GM23338 (cell line): ENCODE data around the gene POLR3A. TPM values are rescaled to one million over a fixed set of nuclear protein-coding genes. Genes with fewer than 3 reads are reported as not detected.

Source experiments
- ATAC-seq: fragments of 200-7000 bp; cut with Tn5 transposase; 3 replicates; pipeline ENCODE4 v1.9.1; 2020
- DNase-seq: peaks from one replicate; pipeline ENCODE4 v3.0.0-alpha.2; 2015; ENCODE audit warnings: low spot score
- H2AFZ ChIP-seq: fragments of 200-600 bp; sonication (generic); 2 replicates; pipeline ENCODE4 v1.8.0; 2016; ENCODE audit warnings: antibody characterized with exemption, mild to moderate bottlenecking, moderate library complexity
- H3F3A ChIP-seq: fragments of 200-600 bp; sonication (generic); replicated peaks from 2 replicates; pipeline ENCODE4 v1.8.0; 2017; ENCODE audit warnings: antibody characterized with exemption, mixed run types, low read depth
- H3K27ac ChIP-seq: fragments of 200-600 bp; sonication (generic); 2 replicates; pipeline ENCODE4 v1.6.1; 2016; ENCODE audit warnings: low read depth
- H3K27me3 ChIP-seq: fragments of 200-600 bp; sonication (generic); 2 replicates; pipeline ENCODE4 v1.8.0; 2016; ENCODE audit warnings: mild to moderate bottlenecking, mixed run types, moderate library complexity; ENCODE audit not compliant: insufficient read depth
- H3K36me3 ChIP-seq: fragments of 200-600 bp; sonication (generic); 2 replicates; pipeline ENCODE4 v1.8.0; 2016; ENCODE audit warnings: mild to moderate bottlenecking; ENCODE audit not compliant: insufficient read depth
- H3K4me1 ChIP-seq: fragments of 200-600 bp; sonication (generic); 2 replicates; pipeline ENCODE4 v1.8.0; 2016; ENCODE audit warnings: mild to moderate bottlenecking, moderate library complexity; ENCODE audit not compliant: insufficient read depth
- H3K4me2 ChIP-seq: fragments of 200-600 bp; sonication (generic); 2 replicates; pipeline ENCODE4 v1.7.1; 2017; ENCODE audit warnings: mixed run types
- H3K4me3 ChIP-seq: fragments of 200-600 bp; sonication (generic); 2 replicates; pipeline ENCODE4 v1.6.1; 2016; ENCODE audit warnings: mixed run types
- H3K79me2 ChIP-seq: fragments of 200-600 bp; sonication (generic); replicated peaks from 2 replicates; pipeline ENCODE4 v1.8.0; 2017; ENCODE audit warnings: mild to moderate bottlenecking; ENCODE audit not compliant: insufficient read depth
- H3K9me2 ChIP-seq: fragments of 200-600 bp; sonication (generic); 2 replicates; pipeline ENCODE4 v1.8.0; 2017; ENCODE audit not compliant: insufficient read depth
- H4K20me1 ChIP-seq: fragments of 200-600 bp; sonication (generic); replicated peaks from 2 replicates; pipeline ENCODE4 v1.8.0; 2017; ENCODE audit warnings: mild to moderate bottlenecking; ENCODE audit not compliant: insufficient read depth
- H3K27ac Mint-ChIP-seq: 2 replicates; pipeline ENCODE4 v1.8.0; 2020; ENCODE audit warnings: inconsistent platforms, mild to moderate bottlenecking, moderate library complexity, mixed read lengths
- H3K27me3 Mint-ChIP-seq: 3 replicates; pipeline ENCODE4 v1.8.0; 2022; ENCODE audit warnings: low read depth, mild to moderate bottlenecking, moderate library complexity, mixed read lengths, inconsistent platforms; ENCODE audit not compliant: insufficient read depth, poor library complexity
- H3K36me3 Mint-ChIP-seq: 3 replicates; pipeline ENCODE4 v1.8.0; 2021; ENCODE audit warnings: low read depth, mild to moderate bottlenecking, inconsistent platforms, moderate library complexity, mixed read lengths
- H3K4me1 Mint-ChIP-seq: 3 replicates; pipeline ENCODE4 v1.8.0; 2020; ENCODE audit warnings: mild to moderate bottlenecking, inconsistent platforms, mixed read lengths
- H3K4me3 Mint-ChIP-seq: 3 replicates; pipeline ENCODE4 v1.8.0; 2021; ENCODE audit warnings: moderate library complexity, mild to moderate bottlenecking, inconsistent platforms, mixed read lengths
- H3K9me3 Mint-ChIP-seq: 3 replicates; pipeline ENCODE4 v1.8.0; 2020; ENCODE audit warnings: moderate library complexity, mild to moderate bottlenecking, inconsistent platforms, mixed read lengths
- CREB1 ChIP-seq: fragments of 250-450 bp; sonication (Bioruptor Pico); IDR thresholded peaks from 2 replicates; pipeline ENCODE4 v1.5.0; 2020; ENCODE audit warnings: low read depth, mild to moderate bottlenecking, moderate library complexity
- EZH2 ChIP-seq: fragments of 200-600 bp; sonication (generic); IDR thresholded peaks from one replicate; pipeline ENCODE4 v1.8.0; 2017; ENCODE audit warnings: antibody characterized with exemption, mild to moderate bottlenecking, low read depth; ENCODE audit not compliant: unreplicated experiment
- EZH2phosphoT487 ChIP-seq: fragments of 200-600 bp; sonication (generic); IDR thresholded peaks from one replicate; pipeline ENCODE4 v1.8.1; 2018; ENCODE audit warnings: antibody characterized with exemption; ENCODE audit not compliant: unreplicated experiment
- JUNB ChIP-seq: IDR thresholded peaks from one replicate; pipeline ENCODE4 v1.6.1; 2016; ENCODE audit warnings: antibody characterized with exemption; ENCODE audit not compliant: unreplicated experiment
- NANOG ChIP-seq: IDR thresholded peaks from 2 replicates; pipeline ENCODE4 v1.6.1; 2016; ENCODE audit warnings: antibody characterized with exemption, borderline replicate concordance
- POLR2AphosphoS5 ChIP-seq: IDR thresholded peaks from 2 replicates; pipeline ENCODE4 v1.6.1; 2016; ENCODE audit warnings: antibody characterized with exemption, low read depth
- REST ChIP-seq: IDR thresholded peaks from one replicate; pipeline ENCODE4 v1.6.1; 2018; ENCODE audit warnings: antibody characterized with exemption; ENCODE audit not compliant: unreplicated experiment
- STAT1 ChIP-seq: IDR thresholded peaks from one replicate; pipeline ENCODE4 v1.6.1; 2016; ENCODE audit warnings: antibody characterized with exemption; ENCODE audit not compliant: unreplicated experiment
- ZNF114 ChIP-seq: fragments of 250-450 bp; sonication (Bioruptor Pico); IDR thresholded peaks from 2 replicates; pipeline ENCODE4 v1.5.0; 2020; ENCODE audit warnings: mild to moderate bottlenecking, moderate library complexity
- ZNF331 ChIP-seq: fragments of 250-450 bp; sonication (Bioruptor Pico); IDR thresholded peaks from 2 replicates; pipeline ENCODE4 v1.5.0; 2020; ENCODE audit warnings: low read depth, mild to moderate bottlenecking, moderate library complexity
- polyA plus RNA-seq: library from polyadenylated mRNA; unstranded; fragments of >200 nt; fragmentation: Nextera tagmentation; extraction: Ambion mirVana; gene quantifications from 2 replicates; pipeline ENCODE4 v1.2.1, GENCODE V29; 2016
- total RNA-seq: library from RNA; depleted of rRNA; stranded (reverse); fragments of >200 nt; shearing (Covaris generic); gene quantifications from 2 replicates; pipeline ENCODE4 v1.2.3, GENCODE V29; 2014
- TF ChIP-seq, protein P1 (sequence below): IDR thresholded peaks from 2 replicates; pipeline ENCODE4 v1.6.1; 2016; ENCODE audit warnings: antibody characterized with exemption
- TF ChIP-seq, protein P2 (sequence below), 2 experiments: fragments of 200-600 bp in 1 of 2; sonication (generic) in 1 of 2; conservative IDR thresholded peaks; 2 replicates each; pipeline versions ENCODE4 v1.5.1 to v1.6.1; 2016 to 2017; ENCODE audit warnings: antibody characterized with exemption in 2 of 2, low read depth in 2 of 2, mild to moderate bottlenecking in 2 of 2, moderate library complexity in 1 of 2
- TF ChIP-seq, protein P3 (sequence below): fragments of 250-450 bp; sonication (Bioruptor Pico); IDR thresholded peaks from 2 replicates; pipeline ENCODE4 v1.5.0; 2020; ENCODE audit warnings: mild to moderate bottlenecking, moderate library complexity

The POLR3A gene
- total and polyA plus RNA-seq, 2 experiments from 2014 or later = 11.6 to 35.5 TPM

DNA sequence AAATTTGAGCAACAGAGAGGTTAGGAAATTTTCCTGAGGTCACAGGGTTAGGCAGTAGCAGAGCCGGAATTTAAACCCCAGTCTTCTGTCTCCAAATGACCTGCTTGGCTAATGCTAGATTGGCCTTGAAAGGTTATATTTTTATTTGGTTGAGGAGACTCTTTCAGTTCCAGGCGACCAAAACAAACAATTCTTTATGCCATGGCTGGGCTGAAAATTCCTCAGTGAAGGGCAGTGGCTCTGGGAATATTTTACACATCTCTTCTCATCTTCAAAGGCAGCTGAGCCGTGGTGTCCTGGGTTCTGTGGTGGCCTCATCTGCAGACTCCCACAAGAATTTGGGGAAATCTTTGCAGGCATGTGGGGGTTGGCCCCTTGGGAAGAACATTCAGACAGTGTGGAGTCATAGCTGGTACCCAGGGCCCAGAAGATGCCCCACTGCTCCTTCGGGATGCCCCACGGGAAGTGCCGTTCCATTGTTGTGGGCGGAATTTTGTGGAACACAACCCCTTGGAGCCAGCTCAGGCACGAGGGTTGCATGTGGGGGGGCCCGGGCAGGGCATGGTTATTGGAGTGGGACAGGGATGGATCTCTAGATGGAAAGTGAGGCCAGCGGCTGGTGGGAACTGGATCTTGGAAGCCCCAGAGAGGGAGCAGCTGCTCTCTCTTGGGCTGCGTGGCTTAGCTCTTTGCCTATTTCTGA lies 37.6 kb upstream of the POLR3A start:
- H3F3A ChIP-seq = no peaks in the 10 kb centered on the region
- Mint-ChIP-seq H3K27ac (no peak overlapping the region), H3K4me3 (no peak overlapping the region), H3K27me3 (peaks cover 1% of the 10 kb centered on the region), H3K9me3 (no peaks in the 10 kb centered on the region), H3K36me3 (no peaks in the 10 kb centered on the region), H3K4me1 (peaks cover 5% of the 10 kb centered on the region)
- H3K36me3 ChIP-seq = no peaks in the 10 kb centered on the region
- TF ChIP-seq, protein P1, sequence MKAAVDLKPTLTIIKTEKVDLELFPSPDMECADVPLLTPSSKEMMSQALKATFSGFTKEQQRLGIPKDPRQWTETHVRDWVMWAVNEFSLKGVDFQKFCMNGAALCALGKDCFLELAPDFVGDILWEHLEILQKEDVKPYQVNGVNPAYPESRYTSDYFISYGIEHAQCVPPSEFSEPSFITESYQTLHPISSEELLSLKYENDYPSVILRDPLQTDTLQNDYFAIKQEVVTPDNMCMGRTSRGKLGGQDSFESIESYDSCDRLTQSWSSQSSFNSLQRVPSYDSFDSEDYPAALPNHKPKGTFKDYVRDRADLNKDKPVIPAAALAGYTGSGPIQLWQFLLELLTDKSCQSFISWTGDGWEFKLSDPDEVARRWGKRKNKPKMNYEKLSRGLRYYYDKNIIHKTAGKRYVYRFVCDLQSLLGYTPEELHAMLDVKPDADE = no peak
- no peak for TF ChIP-seq REST
- no peak for TF ChIP-seq EZH2phosphoT487
- no peak for TF ChIP-seq ZNF114
- no peak for TF ChIP-seq POLR2AphosphoS5
- no peak for TF ChIP-seq JUNB
- TF ChIP-seq, protein P2, sequence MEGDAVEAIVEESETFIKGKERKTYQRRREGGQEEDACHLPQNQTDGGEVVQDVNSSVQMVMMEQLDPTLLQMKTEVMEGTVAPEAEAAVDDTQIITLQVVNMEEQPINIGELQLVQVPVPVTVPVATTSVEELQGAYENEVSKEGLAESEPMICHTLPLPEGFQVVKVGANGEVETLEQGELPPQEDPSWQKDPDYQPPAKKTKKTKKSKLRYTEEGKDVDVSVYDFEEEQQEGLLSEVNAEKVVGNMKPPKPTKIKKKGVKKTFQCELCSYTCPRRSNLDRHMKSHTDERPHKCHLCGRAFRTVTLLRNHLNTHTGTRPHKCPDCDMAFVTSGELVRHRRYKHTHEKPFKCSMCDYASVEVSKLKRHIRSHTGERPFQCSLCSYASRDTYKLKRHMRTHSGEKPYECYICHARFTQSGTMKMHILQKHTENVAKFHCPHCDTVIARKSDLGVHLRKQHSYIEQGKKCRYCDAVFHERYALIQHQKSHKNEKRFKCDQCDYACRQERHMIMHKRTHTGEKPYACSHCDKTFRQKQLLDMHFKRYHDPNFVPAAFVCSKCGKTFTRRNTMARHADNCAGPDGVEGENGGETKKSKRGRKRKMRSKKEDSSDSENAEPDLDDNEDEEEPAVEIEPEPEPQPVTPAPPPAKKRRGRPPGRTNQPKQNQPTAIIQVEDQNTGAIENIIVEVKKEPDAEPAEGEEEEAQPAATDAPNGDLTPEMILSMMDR (conservative IDR thresholded peaks at IDR 0.05; ENCODE audit: low read depth in 2 of 2) = no peak
- no peak for TF ChIP-seq STAT1
- no peak for TF ChIP-seq EZH2
- TF ChIP-seq, protein P3, sequence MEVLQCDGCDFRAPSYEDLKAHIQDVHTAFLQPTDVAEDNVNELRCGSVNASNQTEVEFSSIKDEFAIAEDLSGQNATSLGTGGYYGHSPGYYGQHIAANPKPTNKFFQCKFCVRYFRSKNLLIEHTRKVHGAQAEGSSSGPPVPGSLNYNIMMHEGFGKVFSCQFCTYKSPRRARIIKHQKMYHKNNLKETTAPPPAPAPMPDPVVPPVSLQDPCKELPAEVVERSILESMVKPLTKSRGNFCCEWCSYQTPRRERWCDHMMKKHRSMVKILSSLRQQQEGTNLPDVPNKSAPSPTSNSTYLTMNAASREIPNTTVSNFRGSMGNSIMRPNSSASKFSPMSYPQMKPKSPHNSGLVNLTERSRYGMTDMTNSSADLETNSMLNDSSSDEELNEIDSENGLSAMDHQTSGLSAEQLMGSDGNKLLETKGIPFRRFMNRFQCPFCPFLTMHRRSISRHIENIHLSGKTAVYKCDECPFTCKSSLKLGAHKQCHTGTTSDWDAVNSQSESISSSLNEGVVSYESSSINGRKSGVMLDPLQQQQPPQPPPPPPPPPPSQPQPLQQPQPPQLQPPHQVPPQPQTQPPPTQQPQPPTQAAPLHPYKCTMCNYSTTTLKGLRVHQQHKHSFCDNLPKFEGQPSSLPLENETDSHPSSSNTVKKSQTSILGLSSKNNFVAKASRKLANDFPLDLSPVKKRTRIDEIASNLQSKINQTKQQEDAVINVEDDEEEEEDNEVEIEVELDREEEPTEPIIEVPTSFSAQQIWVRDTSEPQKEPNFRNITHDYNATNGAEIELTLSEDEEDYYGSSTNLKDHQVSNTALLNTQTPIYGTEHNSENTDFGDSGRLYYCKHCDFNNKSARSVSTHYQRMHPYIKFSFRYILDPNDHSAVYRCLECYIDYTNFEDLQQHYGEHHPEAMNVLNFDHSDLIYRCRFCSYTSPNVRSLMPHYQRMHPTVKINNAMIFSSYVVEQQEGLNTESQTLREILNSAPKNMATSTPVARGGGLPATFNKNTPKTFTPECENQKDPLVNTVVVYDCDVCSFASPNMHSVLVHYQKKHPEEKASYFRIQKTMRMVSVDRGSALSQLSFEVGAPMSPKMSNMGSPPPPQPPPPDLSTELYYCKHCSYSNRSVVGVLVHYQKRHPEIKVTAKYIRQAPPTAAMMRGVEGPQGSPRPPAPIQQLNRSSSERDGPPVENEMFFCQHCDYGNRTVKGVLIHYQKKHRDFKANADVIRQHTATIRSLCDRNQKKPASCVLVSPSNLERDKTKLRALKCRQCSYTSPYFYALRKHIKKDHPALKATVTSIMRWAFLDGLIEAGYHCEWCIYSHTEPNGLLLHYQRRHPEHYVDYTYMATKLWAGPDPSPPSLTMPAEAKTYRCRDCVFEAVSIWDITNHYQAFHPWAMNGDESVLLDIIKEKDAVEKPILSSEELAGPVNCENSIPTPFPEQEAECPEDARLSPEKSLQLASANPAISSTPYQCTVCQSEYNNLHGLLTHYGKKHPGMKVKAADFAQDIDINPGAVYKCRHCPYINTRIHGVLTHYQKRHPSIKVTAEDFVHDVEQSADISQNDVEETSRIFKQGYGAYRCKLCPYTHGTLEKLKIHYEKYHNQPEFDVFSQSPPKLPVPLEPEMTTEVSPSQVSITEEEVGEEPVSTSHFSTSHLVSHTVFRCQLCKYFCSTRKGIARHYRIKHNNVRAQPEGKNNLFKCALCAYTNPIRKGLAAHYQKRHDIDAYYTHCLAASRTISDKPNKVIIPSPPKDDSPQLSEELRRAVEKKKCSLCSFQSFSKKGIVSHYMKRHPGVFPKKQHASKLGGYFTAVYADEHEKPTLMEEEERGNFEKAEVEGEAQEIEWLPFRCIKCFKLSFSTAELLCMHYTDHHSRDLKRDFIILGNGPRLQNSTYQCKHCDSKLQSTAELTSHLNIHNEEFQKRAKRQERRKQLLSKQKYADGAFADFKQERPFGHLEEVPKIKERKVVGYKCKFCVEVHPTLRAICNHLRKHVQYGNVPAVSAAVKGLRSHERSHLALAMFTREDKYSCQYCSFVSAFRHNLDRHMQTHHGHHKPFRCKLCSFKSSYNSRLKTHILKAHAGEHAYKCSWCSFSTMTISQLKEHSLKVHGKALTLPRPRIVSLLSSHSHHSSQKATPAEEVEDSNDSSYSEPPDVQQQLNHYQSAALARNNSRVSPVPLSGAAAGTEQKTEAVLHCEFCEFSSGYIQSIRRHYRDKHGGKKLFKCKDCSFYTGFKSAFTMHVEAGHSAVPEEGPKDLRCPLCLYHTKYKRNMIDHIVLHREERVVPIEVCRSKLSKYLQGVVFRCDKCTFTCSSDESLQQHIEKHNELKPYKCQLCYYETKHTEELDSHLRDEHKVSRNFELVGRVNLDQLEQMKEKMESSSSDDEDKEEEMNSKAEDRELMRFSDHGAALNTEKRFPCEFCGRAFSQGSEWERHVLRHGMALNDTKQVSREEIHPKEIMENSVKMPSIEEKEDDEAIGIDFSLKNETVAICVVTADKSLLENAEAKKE (CRISPR knock-in tag) = no peak
- no peak for TF ChIP-seq NANOG
- no peak for TF ChIP-seq CREB1 (CRISPR knock-in tag)
- TF ChIP-seq ZNF331 = no peak
- no peaks in the 10 kb centered on the region for H3K79me2 ChIP-seq
- DNase-seq (no peak), ATAC-seq (no peak)
- no peak overlapping the region for H2AFZ ChIP-seq
- H3K4me1 ChIP-seq = no peaks in the 10 kb centered on the region
- H3K4me2 ChIP-seq = no peak overlapping the region
- H3K4me3 ChIP-seq = no peak overlapping the region
- no peak overlapping the region for H3K27ac ChIP-seq
- peaks cover 11% of the 10 kb centered on the region; the same call in 1 of the 2 replicates for H3K9me2 ChIP-seq
- H3K27me3 ChIP-seq = no peaks in the 10 kb centered on the region
- no peaks in the 10 kb centered on the region for H4K20me1 ChIP-seq
